GM23338 (cell line): ENCODE data around the gene ZCCHC17. TPM values are rescaled to one million over a fixed set of nuclear protein-coding genes. Genes with fewer than 3 reads are reported as not detected.

Experiments
- ATAC-seq: fragments of 200-7000 bp; cut with Tn5 transposase; 3 replicates; pipeline ENCODE4 v1.9.1; 2020
- DNase-seq: peaks from one replicate; pipeline ENCODE4 v3.0.0-alpha.2; 2015; ENCODE audit warnings: low spot score
- H2AFZ ChIP-seq: fragments of 200-600 bp; sonication (generic); 2 replicates; pipeline ENCODE4 v1.8.0; 2016; ENCODE audit warnings: antibody characterized with exemption, mild to moderate bottlenecking, moderate library complexity
- H3F3A ChIP-seq: fragments of 200-600 bp; sonication (generic); replicated peaks from 2 replicates; pipeline ENCODE4 v1.8.0; 2017; ENCODE audit warnings: antibody characterized with exemption, mixed run types, low read depth
- H3K27ac ChIP-seq: fragments of 200-600 bp; sonication (generic); 2 replicates; pipeline ENCODE4 v1.6.1; 2016; ENCODE audit warnings: low read depth
- H3K27me3 ChIP-seq: fragments of 200-600 bp; sonication (generic); 2 replicates; pipeline ENCODE4 v1.8.0; 2016; ENCODE audit warnings: mild to moderate bottlenecking, mixed run types, moderate library complexity; ENCODE audit not compliant: insufficient read depth
- H3K36me3 ChIP-seq: fragments of 200-600 bp; sonication (generic); 2 replicates; pipeline ENCODE4 v1.8.0; 2016; ENCODE audit warnings: mild to moderate bottlenecking; ENCODE audit not compliant: insufficient read depth
- H3K4me1 ChIP-seq: fragments of 200-600 bp; sonication (generic); 2 replicates; pipeline ENCODE4 v1.8.0; 2016; ENCODE audit warnings: mild to moderate bottlenecking, moderate library complexity; ENCODE audit not compliant: insufficient read depth
- H3K4me2 ChIP-seq: fragments of 200-600 bp; sonication (generic); 2 replicates; pipeline ENCODE4 v1.7.1; 2017; ENCODE audit warnings: mixed run types
- H3K4me3 ChIP-seq: fragments of 200-600 bp; sonication (generic); 2 replicates; pipeline ENCODE4 v1.6.1; 2016; ENCODE audit warnings: mixed run types
- H3K79me2 ChIP-seq: fragments of 200-600 bp; sonication (generic); replicated peaks from 2 replicates; pipeline ENCODE4 v1.8.0; 2017; ENCODE audit warnings: mild to moderate bottlenecking; ENCODE audit not compliant: insufficient read depth
- H3K9me2 ChIP-seq: fragments of 200-600 bp; sonication (generic); 2 replicates; pipeline ENCODE4 v1.8.0; 2017; ENCODE audit not compliant: insufficient read depth
- H4K20me1 ChIP-seq: fragments of 200-600 bp; sonication (generic); replicated peaks from 2 replicates; pipeline ENCODE4 v1.8.0; 2017; ENCODE audit warnings: mild to moderate bottlenecking; ENCODE audit not compliant: insufficient read depth
- H3K27ac Mint-ChIP-seq: 2 replicates; pipeline ENCODE4 v1.8.0; 2020; ENCODE audit warnings: inconsistent platforms, mild to moderate bottlenecking, moderate library complexity, mixed read lengths
- H3K27me3 Mint-ChIP-seq: 3 replicates; pipeline ENCODE4 v1.8.0; 2022; ENCODE audit warnings: low read depth, mild to moderate bottlenecking, moderate library complexity, mixed read lengths, inconsistent platforms; ENCODE audit not compliant: insufficient read depth, poor library complexity
- H3K36me3 Mint-ChIP-seq: 3 replicates; pipeline ENCODE4 v1.8.0; 2021; ENCODE audit warnings: low read depth, mild to moderate bottlenecking, inconsistent platforms, moderate library complexity, mixed read lengths
- H3K4me1 Mint-ChIP-seq: 3 replicates; pipeline ENCODE4 v1.8.0; 2020; ENCODE audit warnings: mild to moderate bottlenecking, inconsistent platforms, mixed read lengths
- H3K4me3 Mint-ChIP-seq: 3 replicates; pipeline ENCODE4 v1.8.0; 2021; ENCODE audit warnings: moderate library complexity, mild to moderate bottlenecking, inconsistent platforms, mixed read lengths
- H3K9me3 Mint-ChIP-seq: 3 replicates; pipeline ENCODE4 v1.8.0; 2020; ENCODE audit warnings: moderate library complexity, mild to moderate bottlenecking, inconsistent platforms, mixed read lengths
- CREB1 ChIP-seq: fragments of 250-450 bp; sonication (Bioruptor Pico); IDR thresholded peaks from 2 replicates; pipeline ENCODE4 v1.5.0; 2020; ENCODE audit warnings: low read depth, mild to moderate bottlenecking, moderate library complexity
- ETS1 ChIP-seq: IDR thresholded peaks from 2 replicates; pipeline ENCODE4 v1.6.1; 2016; ENCODE audit warnings: antibody characterized with exemption
- EZH2 ChIP-seq: fragments of 200-600 bp; sonication (generic); IDR thresholded peaks from one replicate; pipeline ENCODE4 v1.8.0; 2017; ENCODE audit warnings: antibody characterized with exemption, mild to moderate bottlenecking, low read depth; ENCODE audit not compliant: unreplicated experiment
- EZH2phosphoT487 ChIP-seq: fragments of 200-600 bp; sonication (generic); IDR thresholded peaks from one replicate; pipeline ENCODE4 v1.8.1; 2018; ENCODE audit warnings: antibody characterized with exemption; ENCODE audit not compliant: unreplicated experiment
- JUNB ChIP-seq: IDR thresholded peaks from one replicate; pipeline ENCODE4 v1.6.1; 2016; ENCODE audit warnings: antibody characterized with exemption; ENCODE audit not compliant: unreplicated experiment
- NANOG ChIP-seq: IDR thresholded peaks from 2 replicates; pipeline ENCODE4 v1.6.1; 2016; ENCODE audit warnings: antibody characterized with exemption, borderline replicate concordance
- POLR2AphosphoS5 ChIP-seq: IDR thresholded peaks from 2 replicates; pipeline ENCODE4 v1.6.1; 2016; ENCODE audit warnings: antibody characterized with exemption, low read depth
- REST ChIP-seq: IDR thresholded peaks from one replicate; pipeline ENCODE4 v1.6.1; 2018; ENCODE audit warnings: antibody characterized with exemption; ENCODE audit not compliant: unreplicated experiment
- STAT1 ChIP-seq: IDR thresholded peaks from one replicate; pipeline ENCODE4 v1.6.1; 2016; ENCODE audit warnings: antibody characterized with exemption; ENCODE audit not compliant: unreplicated experiment
- ZNF114 ChIP-seq: fragments of 250-450 bp; sonication (Bioruptor Pico); IDR thresholded peaks from 2 replicates; pipeline ENCODE4 v1.5.0; 2020; ENCODE audit warnings: mild to moderate bottlenecking, moderate library complexity
- ZNF331 ChIP-seq: fragments of 250-450 bp; sonication (Bioruptor Pico); IDR thresholded peaks from 2 replicates; pipeline ENCODE4 v1.5.0; 2020; ENCODE audit warnings: low read depth, mild to moderate bottlenecking, moderate library complexity
- ZNF462 ChIP-seq: fragments of 250-450 bp; sonication (Bioruptor Pico); IDR thresholded peaks from 2 replicates; pipeline ENCODE4 v1.5.0; 2020; ENCODE audit warnings: mild to moderate bottlenecking, moderate library complexity
- polyA plus RNA-seq: library from polyadenylated mRNA; unstranded; fragments of >200 nt; fragmentation: Nextera tagmentation; extraction: Ambion mirVana; gene quantifications from 2 replicates; pipeline ENCODE4 v1.2.1, GENCODE V29; 2016
- total RNA-seq: library from RNA; depleted of rRNA; stranded (reverse); fragments of >200 nt; shearing (Covaris generic); gene quantifications from 2 replicates; pipeline ENCODE4 v1.2.3, GENCODE V29; 2014
- TF ChIP-seq, protein P1 (sequence below), 2 experiments: fragments of 200-600 bp in 1 of 2; sonication (generic) in 1 of 2; conservative IDR thresholded peaks; 2 replicates each; pipeline versions ENCODE4 v1.5.1 to v1.6.1; 2016 to 2017; ENCODE audit warnings: antibody characterized with exemption in 2 of 2, low read depth in 2 of 2, mild to moderate bottlenecking in 2 of 2, moderate library complexity in 1 of 2

ZCCHC17 gene
- total and polyA plus RNA-seq, 2 experiments from 2014 or later = 40.1 to 134 TPM

- Mint-ChIP-seq H3K36me3 (no peaks in the 10 kb centered on the region), H3K27ac (no peak overlapping the region), H3K27me3 (peaks cover 18% of the 10 kb centered on the region), H3K4me3 (no peak overlapping the region; the same call in 2 of the 3 replicates), H3K4me1 (peaks cover 35% of the 10 kb centered on the region), H3K9me3 (no peaks in the 10 kb centered on the region)
- H3K36me3 ChIP-seq = no peaks in the 10 kb centered on the region
- no peaks in the 10 kb centered on the region for H3K9me2 ChIP-seq
- ATAC-seq = no peak
- TF ChIP-seq EZH2phosphoT487 (no peak), EZH2 (no peak), ZNF331 (CRISPR knock-in tag) (no peak), CREB1 (CRISPR knock-in tag) (no peak), ZNF114 (CRISPR knock-in tag) (no peak), ZNF462 (no peak), JUNB (no peak), POLR2AphosphoS5 (no peak), ETS1 (no peak), STAT1 (no peak), NANOG (no peak), REST (no peak)
- TF ChIP-seq, protein P1, sequence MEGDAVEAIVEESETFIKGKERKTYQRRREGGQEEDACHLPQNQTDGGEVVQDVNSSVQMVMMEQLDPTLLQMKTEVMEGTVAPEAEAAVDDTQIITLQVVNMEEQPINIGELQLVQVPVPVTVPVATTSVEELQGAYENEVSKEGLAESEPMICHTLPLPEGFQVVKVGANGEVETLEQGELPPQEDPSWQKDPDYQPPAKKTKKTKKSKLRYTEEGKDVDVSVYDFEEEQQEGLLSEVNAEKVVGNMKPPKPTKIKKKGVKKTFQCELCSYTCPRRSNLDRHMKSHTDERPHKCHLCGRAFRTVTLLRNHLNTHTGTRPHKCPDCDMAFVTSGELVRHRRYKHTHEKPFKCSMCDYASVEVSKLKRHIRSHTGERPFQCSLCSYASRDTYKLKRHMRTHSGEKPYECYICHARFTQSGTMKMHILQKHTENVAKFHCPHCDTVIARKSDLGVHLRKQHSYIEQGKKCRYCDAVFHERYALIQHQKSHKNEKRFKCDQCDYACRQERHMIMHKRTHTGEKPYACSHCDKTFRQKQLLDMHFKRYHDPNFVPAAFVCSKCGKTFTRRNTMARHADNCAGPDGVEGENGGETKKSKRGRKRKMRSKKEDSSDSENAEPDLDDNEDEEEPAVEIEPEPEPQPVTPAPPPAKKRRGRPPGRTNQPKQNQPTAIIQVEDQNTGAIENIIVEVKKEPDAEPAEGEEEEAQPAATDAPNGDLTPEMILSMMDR (conservative IDR thresholded peaks at IDR 0.05; ENCODE audit: low read depth in 2 of 2) = no peak
- no peak overlapping the region for H3K4me3 ChIP-seq
- no peak overlapping the region for H3K27ac ChIP-seq
- H3F3A ChIP-seq = peaks cover 18% of the 10 kb centered on the region; the same call in 1 of the 2 replicates
- no peak for DNase-seq
- H3K27me3 ChIP-seq = no peaks in the 10 kb centered on the region
- peaks cover 24% of the 10 kb centered on the region for H3K4me1 ChIP-seq
- no peaks in the 10 kb centered on the region for H4K20me1 ChIP-seq
- H3K79me2 ChIP-seq = no peaks in the 10 kb centered on the region
- H3K4me2 ChIP-seq = no peak overlapping the region
- H2AFZ ChIP-seq = no peak overlapping the region
Measured at GRCh38 chr1:31377364-31377863, 80.6 kb downstream of the ZCCHC17 start.
